Gastrocnemius medialis (tissue), 4 donors: ENCODE measurements around the gene OCA2. TPM values are rescaled to one million over a fixed set of nuclear protein-coding genes. Genes with fewer than 3 reads are reported as not detected.

Experiments used
- ATAC-seq, 2 donors: fragments of 150-250 bp; one replicate each; pipeline ENCODE4 v1.9.1; 2016
- DNase-seq, 2 donors: peaks; one replicate each; pipeline ENCODE4 v3.0.0-alpha.2; 2019
- H3K27ac ChIP-seq, 4 donors: fragments of 200-600 bp; sonication (generic); 1 replicate in 1 of 4; 2 replicates in 3 of 4; pipeline ENCODE4 v1.5.1; 2016 to 2018; ENCODE audit warnings: mild to moderate bottlenecking in 2 of 4, moderate library complexity in 1 of 4
- H3K27me3 ChIP-seq, 3 donors: fragments of 200-600 bp; sonication (generic) in 2 of 3; 1 replicate in 1 of 3; 2 replicates in 2 of 3; pipeline versions ENCODE4 v1.5.1 to v1.6.0; 2016 to 2019; ENCODE audit warnings: mild to moderate bottlenecking in 1 of 3, moderate library complexity in 1 of 3
- H3K36me3 ChIP-seq, 2 donors: fragments of 200-600 bp; sonication (generic) in 1 of 2; one replicate each; pipeline ENCODE4 v1.5.1; 2017 to 2018
- H3K4me1 ChIP-seq, 2 donors: fragments of 200-600 bp; sonication (generic) in 1 of 2; one replicate each; pipeline ENCODE4 v1.5.1; 2016 to 2017; ENCODE audit warnings: mild to moderate bottlenecking in 2 of 2
- H3K4me3 ChIP-seq, 4 donors: fragments of 200-600 bp; sonication (generic) in 3 of 4; 1 replicate in 1 of 4; 2 replicates in 3 of 4; pipeline ENCODE4 v1.5.1; 2016 to 2019; ENCODE audit warnings: mild to moderate bottlenecking in 2 of 4
- H3K9me3 ChIP-seq, 3 donors: fragments of 200-600 bp; sonication (generic) in 2 of 3; 1 replicate in 1 of 3; 2 replicates in 2 of 3; pipeline ENCODE4 v1.5.1; 2016 to 2019
- CTCF ChIP-seq, 5 experiments: fragments of 450-650 bp in 3 of 5; fragments of 200-600 bp in 2 of 5; sonication (generic) in 2 of 5; IDR thresholded peaks in 4 of 5; conservative IDR thresholded peaks in 1 of 5; 1 replicate in 4 of 5; 2 replicates in 1 of 5; pipeline ENCODE4 v1.5.1; 2016 to 2019; ENCODE audit warnings: antibody characterized with exemption in 5 of 5, mild to moderate bottlenecking in 3 of 5, moderate library complexity in 3 of 5
- POLR2A ChIP-seq, 2 donors: fragments of 450-650 bp; IDR thresholded peaks; one replicate each; pipeline ENCODE4 v1.6.1; 2017; ENCODE audit warnings: antibody characterized with exemption in 2 of 2, mild to moderate bottlenecking in 2 of 2, moderate library complexity in 2 of 2
- in situ Hi-C, 4 donors: fragments of 200-750 bp; cut with MboI; loops; one replicate each; pipeline versions ENCODE4 v1.15.0 to v1.8.0; 2017; ENCODE audit warnings: low sequenced_read_pairs in 4 of 4
- intact Hi-C: fragments of 100-400 bp; cut with DNase I; formaldehyde crosslinking; loops from one replicate; pipeline ENCODE4 v1.15.1; 2023; ENCODE audit warnings: low total_unique reads
- total RNA-seq, 4 donors: library from RNA; depleted of rRNA; stranded (reverse); fragments of >200 nt; gene quantifications; one replicate each; pipeline versions ENCODE4 v1.1.0 to v1.2.3, GENCODE V29; 2016

The OCA2 gene
- total RNA-seq, 4 donors from 2014 or later, result 0.16 to 0.63 (median 0.41) TPM; not detected in 1

- Histone ChIP-seq H3K36me3 (no peaks in the 10 kb centered on the region), H3K4me1 (no peaks in the 10 kb centered on the region), H3K27ac (no peak overlapping the region), H3K9me3 (no peaks in the 10 kb centered on the region), H3K4me3 (no peak overlapping the region), H3K27me3 (no peaks in the 10 kb centered on the region)
- no peak for ATAC-seq
- no peak for TF ChIP-seq POLR2A (IDR thresholded peaks at IDR 0.05)
- TF ChIP-seq CTCF (IDR thresholded peaks at IDR 0.05 in 4 of 5, conservative IDR thresholded peaks at IDR 0.05 in 1 of 5), result no peak
- no peak for DNase-seq
- intact Hi-C loops (no loop called here), in situ Hi-C loops (no loop called here)
These were observed 68.3 kb downstream of the OCA2 start for GRCh38 chr15:28030801-28031200.

GRCh38 chr15:28027714-28028076, 71.4 kb downstream of the OCA2 start:
- intact Hi-C loops, result no loop called here
- no peak overlapping the region for H3K4me3 ChIP-seq
- TF ChIP-seq CTCF (IDR thresholded peaks at IDR 0.05 in 4 of 5, conservative IDR thresholded peaks at IDR 0.05 in 1 of 5) (no peak), POLR2A (IDR thresholded peaks at IDR 0.05) (no peak)
- in situ Hi-C loops, result no loop called here
- ATAC-seq, result no peak
- H3K4me1 ChIP-seq, result no peaks in the 10 kb centered on the region
- H3K27me3 ChIP-seq, result no peaks in the 10 kb centered on the region
- no peak for DNase-seq
- no peaks in the 10 kb centered on the region for H3K36me3 ChIP-seq
- H3K27ac ChIP-seq, result no peak overlapping the region
- no peaks in the 10 kb centered on the region for H3K9me3 ChIP-seq

GRCh38 chr15:28026764-28027713, 72.1 kb downstream of the OCA2 start:
- H3K4me3 ChIP-seq, result no peak overlapping the region
- ATAC-seq (no peak), DNase-seq (no peak)
- in situ Hi-C loops, result no loop called here
- intact Hi-C loops, result no loop called here
- no peaks in the 10 kb centered on the region for H3K36me3 ChIP-seq
- no peaks in the 10 kb centered on the region for H3K27me3 ChIP-seq
- no peaks in the 10 kb centered on the region for H3K9me3 ChIP-seq
- no peak for TF ChIP-seq CTCF (IDR thresholded peaks at IDR 0.05 in 4 of 5, conservative IDR thresholded peaks at IDR 0.05 in 1 of 5)
- no peak for TF ChIP-seq POLR2A (IDR thresholded peaks at IDR 0.05)
- no peaks in the 10 kb centered on the region for H3K4me1 ChIP-seq
- H3K27ac ChIP-seq, result no peak overlapping the region

- H3K27me3 ChIP-seq, result no peaks in the 10 kb centered on the region
- TF ChIP-seq POLR2A (IDR thresholded peaks at IDR 0.05) (no peak), CTCF (IDR thresholded peaks at IDR 0.05 in 4 of 5, conservative IDR thresholded peaks at IDR 0.05 in 1 of 5) (no peak)
- H3K27ac ChIP-seq, result no peak overlapping the region
- intact Hi-C loops, result no loop called here
- no peak for ATAC-seq
- DNase-seq, result no peak
- H3K9me3 ChIP-seq, result no peaks in the 10 kb centered on the region
- in situ Hi-C loops, result no loop called here
- no peak overlapping the region for H3K4me3 ChIP-seq
- no peaks in the 10 kb centered on the region for H3K36me3 ChIP-seq
- no peaks in the 10 kb centered on the region for H3K4me1 ChIP-seq
These were observed 72.9 kb downstream of the OCA2 start for GRCh38 chr15:28026221-28026620.
